Testis (tissue), 2 donors: ENCODE measurements around the gene NUMB.

Experiments
- POLR2A ChIP-seq: fragments of 450-650 bp; IDR thresholded peaks from one replicate; pipeline ENCODE4 v1.6.1; 2017; ENCODE audit warnings: antibody characterized with exemption, mild to moderate bottlenecking, moderate library complexity
- TF ChIP-seq, protein P1 (sequence below), 3 experiments: fragments of 450-650 bp in 2 of 3; fragments of 200-600 bp in 1 of 3; sonication (generic) in 1 of 3; IDR thresholded peaks; one replicate each; pipeline ENCODE4 v1.5.1; 2016 to 2019; ENCODE audit warnings: antibody characterized with exemption in 3 of 3, mild to moderate bottlenecking in 2 of 3, moderate library complexity in 1 of 3

DNA sequence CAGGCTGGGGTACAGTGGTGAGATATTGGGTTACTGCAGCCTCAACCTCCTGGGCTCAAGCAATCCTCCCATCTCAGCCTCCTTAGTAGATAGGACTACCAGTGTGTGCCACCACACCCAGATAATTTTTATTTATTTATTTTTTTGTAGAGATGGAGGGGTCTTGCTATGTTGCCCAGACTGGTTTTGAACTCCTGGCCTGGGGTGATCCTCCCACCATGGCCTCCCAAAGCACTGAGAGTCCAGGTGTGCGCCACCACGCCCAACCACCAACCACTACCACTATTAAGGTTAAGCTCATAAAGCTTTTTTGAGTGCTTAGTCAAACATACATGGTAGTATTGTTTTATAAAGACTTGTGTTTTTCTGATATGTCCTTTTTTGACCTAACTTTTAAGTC lies 36.2 kb upstream of the NUMB start:
- TF ChIP-seq, protein P1, sequence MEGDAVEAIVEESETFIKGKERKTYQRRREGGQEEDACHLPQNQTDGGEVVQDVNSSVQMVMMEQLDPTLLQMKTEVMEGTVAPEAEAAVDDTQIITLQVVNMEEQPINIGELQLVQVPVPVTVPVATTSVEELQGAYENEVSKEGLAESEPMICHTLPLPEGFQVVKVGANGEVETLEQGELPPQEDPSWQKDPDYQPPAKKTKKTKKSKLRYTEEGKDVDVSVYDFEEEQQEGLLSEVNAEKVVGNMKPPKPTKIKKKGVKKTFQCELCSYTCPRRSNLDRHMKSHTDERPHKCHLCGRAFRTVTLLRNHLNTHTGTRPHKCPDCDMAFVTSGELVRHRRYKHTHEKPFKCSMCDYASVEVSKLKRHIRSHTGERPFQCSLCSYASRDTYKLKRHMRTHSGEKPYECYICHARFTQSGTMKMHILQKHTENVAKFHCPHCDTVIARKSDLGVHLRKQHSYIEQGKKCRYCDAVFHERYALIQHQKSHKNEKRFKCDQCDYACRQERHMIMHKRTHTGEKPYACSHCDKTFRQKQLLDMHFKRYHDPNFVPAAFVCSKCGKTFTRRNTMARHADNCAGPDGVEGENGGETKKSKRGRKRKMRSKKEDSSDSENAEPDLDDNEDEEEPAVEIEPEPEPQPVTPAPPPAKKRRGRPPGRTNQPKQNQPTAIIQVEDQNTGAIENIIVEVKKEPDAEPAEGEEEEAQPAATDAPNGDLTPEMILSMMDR (IDR thresholded peaks at IDR 0.05), result no peak
- TF ChIP-seq POLR2A, result no peak
